ENCODE measurements around the gene RGSL1.

The RGSL1 gene

DNA sequence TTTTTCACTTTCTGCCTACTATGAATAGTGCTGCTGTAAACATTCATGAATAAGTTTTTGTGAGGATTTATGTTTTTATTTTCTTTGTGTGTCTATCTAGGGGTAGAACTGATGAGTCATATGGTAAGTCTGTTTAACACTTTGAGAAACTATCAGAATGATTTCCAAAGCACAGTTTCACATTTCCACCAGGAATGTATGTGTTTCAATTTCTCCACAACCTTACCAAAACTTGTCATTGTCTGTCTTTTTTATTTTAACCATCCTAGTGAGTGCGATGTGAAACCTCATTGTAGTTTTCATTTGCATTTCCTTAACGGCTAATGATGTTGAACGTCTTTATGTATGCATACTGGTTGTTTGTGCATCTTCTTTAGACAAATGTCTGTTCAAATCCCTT, 115.6 kb downstream of the RGSL1 start:
- Histone ChIP-seq H3K27me3 (ENCODE audit: control insufficient read depth, insufficient read depth, low read length) (no peaks in the 10 kb centered on the region), H3K36me3 (ENCODE audit: control insufficient read depth, insufficient read depth, low read length) (no peaks in the 10 kb centered on the region), H3K4me1 (ENCODE audit: control insufficient read depth, insufficient read depth, low read length) (no peaks in the 10 kb centered on the region), H3K4me3 (ENCODE audit: low read length) (no peak overlapping the region), H3K9me3 (ENCODE audit: control insufficient read depth, insufficient read depth, low read length) (no peaks in the 10 kb centered on the region), H3K27ac (ENCODE audit: low read length) (no peak overlapping the region)
- WGBS (ENCODE audit: insufficient coverage, insufficient read length): no CpG with 5 or more reads among the region's 3 CpGs
- no peak for DNase-seq (ENCODE audit: low read depth, low spot score)

DNA sequence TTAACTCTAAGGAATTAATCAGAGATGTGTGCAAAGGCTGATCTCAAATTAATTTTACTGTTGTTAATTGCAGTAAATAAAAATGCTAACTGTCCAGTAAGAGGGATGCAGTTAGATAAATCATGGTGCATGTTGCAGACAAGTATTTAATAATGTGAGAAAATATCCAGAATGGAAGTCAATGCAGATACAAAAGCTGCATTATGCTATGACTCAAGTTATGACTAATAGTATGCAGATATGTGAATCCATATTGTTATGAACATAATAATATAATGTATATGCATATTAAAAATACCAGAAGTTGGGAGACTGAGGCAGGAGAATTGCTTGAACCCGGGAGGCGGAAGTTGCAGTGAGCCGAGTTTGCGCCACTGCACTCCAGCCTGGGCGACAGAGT, 117.7 kb downstream of the RGSL1 start:
- DNase-seq (ENCODE audit: low read depth, low spot score): no peak
- Histone ChIP-seq H3K27me3 (ENCODE audit: control insufficient read depth, insufficient read depth, low read length) (no peaks in the 10 kb centered on the region), H3K36me3 (ENCODE audit: control insufficient read depth, insufficient read depth, low read length) (no peaks in the 10 kb centered on the region), H3K27ac (ENCODE audit: low read length) (no peak overlapping the region), H3K4me3 (ENCODE audit: low read length) (no peak overlapping the region), H3K4me1 (ENCODE audit: control insufficient read depth, insufficient read depth, low read length) (no peaks in the 10 kb centered on the region), H3K9me3 (ENCODE audit: control insufficient read depth, insufficient read depth, low read length) (no peaks in the 10 kb centered on the region)
- whole genome bisulfite sequencing (ENCODE audit: insufficient coverage, insufficient read length): no CpG with 5 or more reads among the region's 5 CpGs

DNA sequence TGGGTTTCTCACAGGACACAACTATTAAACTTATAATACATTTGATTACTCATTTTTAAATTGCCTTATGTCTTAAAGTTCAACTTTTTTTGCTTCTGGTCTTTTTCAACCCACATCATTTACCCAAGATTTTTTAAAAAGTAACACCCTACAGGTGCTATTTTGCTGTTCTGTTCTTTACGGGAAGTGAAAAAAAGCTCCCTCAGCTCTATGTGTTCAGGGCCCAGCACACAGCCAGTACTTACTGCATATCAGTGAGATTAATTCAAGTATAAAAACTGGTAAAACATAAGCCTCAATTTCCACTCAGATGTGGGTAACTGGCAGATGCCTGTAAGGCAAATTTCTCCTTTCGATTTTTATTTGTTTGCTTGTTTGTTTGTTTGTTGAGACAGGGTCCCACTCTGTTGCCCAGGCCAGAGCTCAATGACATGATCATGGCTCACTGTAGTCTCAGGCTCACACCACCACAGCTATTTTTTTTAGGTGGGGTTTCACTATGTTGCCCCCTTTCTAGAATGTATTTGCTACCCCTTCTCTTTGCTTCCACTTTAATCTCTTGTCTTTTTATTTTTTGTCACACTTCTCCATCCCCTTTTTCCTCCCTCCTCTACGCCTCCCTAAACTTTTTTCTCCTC, 118.8 kb downstream of the RGSL1 start:
- no peaks in the 10 kb centered on the region for H3K4me1 ChIP-seq (ENCODE audit: control insufficient read depth, insufficient read depth, low read length)
- H3K36me3 ChIP-seq (ENCODE audit: control insufficient read depth, insufficient read depth, low read length): no peaks in the 10 kb centered on the region
- H3K4me3 ChIP-seq (ENCODE audit: low read length): no peak overlapping the region
- H3K9me3 ChIP-seq (ENCODE audit: control insufficient read depth, insufficient read depth, low read length): no peaks in the 10 kb centered on the region
- no peaks in the 10 kb centered on the region for H3K27me3 ChIP-seq (ENCODE audit: control insufficient read depth, insufficient read depth, low read length)
- DNase-seq (ENCODE audit: low read depth, low spot score): no peak
- 67% methylated on average over 1 of the region's 3 CpGs for WGBS (ENCODE audit: insufficient coverage, insufficient read length)
- H3K27ac ChIP-seq (ENCODE audit: low read length): no peak overlapping the region

- H3K4me1 ChIP-seq (ENCODE audit: control insufficient read depth, insufficient read depth, low read length): no peaks in the 10 kb centered on the region
These were observed 120.1 kb downstream of the RGSL1 start for GRCh38 chr1:182569939-182570610.

DNA sequence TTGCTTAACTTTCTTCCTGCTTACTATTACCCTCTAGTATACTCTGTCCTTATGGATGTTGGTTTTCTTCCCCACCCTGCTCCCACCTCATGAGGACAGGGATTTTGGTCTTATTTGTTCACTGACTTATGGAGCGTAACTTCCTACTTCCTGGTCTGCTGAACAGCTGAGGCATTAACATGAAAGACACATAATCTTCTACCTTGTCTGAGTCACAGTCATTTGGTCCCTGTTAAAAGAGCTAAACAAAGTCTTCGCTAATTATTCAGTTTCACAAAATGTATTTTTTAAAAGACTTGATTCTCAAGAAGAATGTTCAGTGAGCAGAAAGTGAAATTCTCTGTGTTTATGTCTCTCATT, 120.6 kb downstream of the RGSL1 start:
- Histone ChIP-seq H3K27ac (ENCODE audit: low read length) (no peak overlapping the region), H3K27me3 (ENCODE audit: control insufficient read depth, insufficient read depth, low read length) (no peaks in the 10 kb centered on the region), H3K36me3 (ENCODE audit: control insufficient read depth, insufficient read depth, low read length) (no peaks in the 10 kb centered on the region), H3K9me3 (ENCODE audit: control insufficient read depth, insufficient read depth, low read length) (no peaks in the 10 kb centered on the region), H3K4me3 (ENCODE audit: low read length) (no peak overlapping the region), H3K4me1 (ENCODE audit: control insufficient read depth, insufficient read depth, low read length) (no peaks in the 10 kb centered on the region)
- no peak for DNase-seq (ENCODE audit: low read depth, low spot score)
- no CpG with 5 or more reads among the region's 2 CpGs for WGBS (ENCODE audit: insufficient coverage, insufficient read length)

More at GRCh38 chr1:182569939-182570610, 120.1 kb downstream of the RGSL1 start:
- H3K36me3 ChIP-seq (ENCODE audit: control insufficient read depth, insufficient read depth, low read length): no peaks in the 10 kb centered on the region
- 100% methylated on average over 1 of the region's 6 CpGs for WGBS (ENCODE audit: insufficient coverage, insufficient read length)
- H3K27ac ChIP-seq (ENCODE audit: low read length): no peak overlapping the region
- no peaks in the 10 kb centered on the region for H3K9me3 ChIP-seq (ENCODE audit: control insufficient read depth, insufficient read depth, low read length)
- no peak overlapping the region for H3K4me3 ChIP-seq (ENCODE audit: low read length)
- DNase-seq (ENCODE audit: low read depth, low spot score): no peak
- H3K27me3 ChIP-seq (ENCODE audit: control insufficient read depth, insufficient read depth, low read length): no peaks in the 10 kb centered on the region

- no CpG with 5 or more reads among the region's 4 CpGs for WGBS (ENCODE audit: insufficient coverage, insufficient read length)
- H3K36me3 ChIP-seq (ENCODE audit: control insufficient read depth, insufficient read depth, low read length): no peaks in the 10 kb centered on the region
- no peak for DNase-seq (ENCODE audit: low read depth, low spot score)
These were observed 124.2 kb downstream of the RGSL1 start for GRCh38 chr1:182574156-182574555.

GRCh38 chr1:182575540-182576149, 125.7 kb downstream of the RGSL1 start:
- H3K9me3 ChIP-seq (ENCODE audit: control insufficient read depth, insufficient read depth, low read length): no peaks in the 10 kb centered on the region
- no CpG with 5 or more reads among the region's 3 CpGs for WGBS (ENCODE audit: insufficient coverage, insufficient read length)
- H3K36me3 ChIP-seq (ENCODE audit: control insufficient read depth, insufficient read depth, low read length): no peaks in the 10 kb centered on the region
- no peaks in the 10 kb centered on the region for H3K4me1 ChIP-seq (ENCODE audit: control insufficient read depth, insufficient read depth, low read length)
- H3K27me3 ChIP-seq (ENCODE audit: control insufficient read depth, insufficient read depth, low read length): no peaks in the 10 kb centered on the region
- H3K4me3 ChIP-seq (ENCODE audit: low read length): no peak overlapping the region
- no peak overlapping the region for H3K27ac ChIP-seq (ENCODE audit: low read length)
- DNase-seq (ENCODE audit: low read depth, low spot score): no peak

More at GRCh38 chr1:182574156-182574555, 124.2 kb downstream of the RGSL1 start:
- Histone ChIP-seq H3K4me3 (ENCODE audit: low read length) (no peak overlapping the region), H3K9me3 (ENCODE audit: control insufficient read depth, insufficient read depth, low read length) (no peaks in the 10 kb centered on the region), H3K4me1 (ENCODE audit: control insufficient read depth, insufficient read depth, low read length) (no peaks in the 10 kb centered on the region), H3K27me3 (ENCODE audit: control insufficient read depth, insufficient read depth, low read length) (no peaks in the 10 kb centered on the region), H3K27ac (ENCODE audit: low read length) (no peak overlapping the region)

DNA sequence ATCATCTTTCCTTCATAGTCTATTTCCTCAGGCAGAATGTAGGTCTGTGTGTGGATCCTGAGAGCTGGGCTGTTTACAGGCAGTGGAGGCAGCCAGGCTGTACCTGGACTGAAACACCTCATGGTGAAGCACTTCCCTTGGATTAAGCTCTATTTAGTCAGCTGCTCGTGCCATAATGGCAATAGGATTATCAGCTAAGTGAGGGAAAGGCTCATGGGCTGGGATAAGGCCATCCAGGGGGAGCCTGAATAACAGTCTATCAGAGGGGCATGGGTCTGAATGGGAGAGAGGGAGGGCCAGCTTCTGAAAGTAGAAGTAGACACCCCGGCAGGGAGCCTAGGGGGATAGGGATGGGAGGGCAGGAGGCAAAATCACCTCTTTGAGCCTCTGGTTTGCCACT, 130.8 kb downstream of the RGSL1 start:
- Histone ChIP-seq H3K4me3 (ENCODE audit: low read length) (no peak overlapping the region), H3K27me3 (ENCODE audit: control insufficient read depth, insufficient read depth, low read length) (no peaks in the 10 kb centered on the region), H3K9me3 (ENCODE audit: control insufficient read depth, insufficient read depth, low read length) (no peaks in the 10 kb centered on the region), H3K36me3 (ENCODE audit: control insufficient read depth, insufficient read depth, low read length) (no peaks in the 10 kb centered on the region), H3K4me1 (ENCODE audit: control insufficient read depth, insufficient read depth, low read length) (no peaks in the 10 kb centered on the region), H3K27ac (ENCODE audit: low read length) (no peak overlapping the region)
- no peak for DNase-seq (ENCODE audit: low read depth, low spot score)
- no CpG with 5 or more reads among the region's 2 CpGs for WGBS (ENCODE audit: insufficient coverage, insufficient read length)

GRCh38 chr1:182584746-182585145, 134.8 kb downstream of the RGSL1 start:
- H3K4me1 ChIP-seq (ENCODE audit: control insufficient read depth, insufficient read depth, low read length): no peaks in the 10 kb centered on the region
- no peak for DNase-seq (ENCODE audit: low read depth, low spot score)
- no peak overlapping the region for H3K27ac ChIP-seq (ENCODE audit: low read length)
- H3K36me3 ChIP-seq (ENCODE audit: control insufficient read depth, insufficient read depth, low read length): no peaks in the 10 kb centered on the region
- H3K9me3 ChIP-seq (ENCODE audit: control insufficient read depth, insufficient read depth, low read length): no peaks in the 10 kb centered on the region
- no CpG with 5 or more reads among the region's 4 CpGs for WGBS (ENCODE audit: insufficient coverage, insufficient read length)
- no peak overlapping the region for H3K4me3 ChIP-seq (ENCODE audit: low read length)
- H3K27me3 ChIP-seq (ENCODE audit: control insufficient read depth, insufficient read depth, low read length): no peaks in the 10 kb centered on the region

GRCh38 chr1:182586380-182586779, 136.4 kb downstream of the RGSL1 start:
- no peak overlapping the region for H3K27ac ChIP-seq (ENCODE audit: low read length)
- H3K9me3 ChIP-seq (ENCODE audit: control insufficient read depth, insufficient read depth, low read length): no peaks in the 10 kb centered on the region
- no peak for DNase-seq (ENCODE audit: low read depth, low spot score)
- H3K4me3 ChIP-seq (ENCODE audit: low read length): no peak overlapping the region
- no peaks in the 10 kb centered on the region for H3K36me3 ChIP-seq (ENCODE audit: control insufficient read depth, insufficient read depth, low read length)
- WGBS (ENCODE audit: insufficient coverage, insufficient read length): no CpG with 5 or more reads among the region's 11 CpGs
- H3K4me1 ChIP-seq (ENCODE audit: control insufficient read depth, insufficient read depth, low read length): no peaks in the 10 kb centered on the region
- H3K27me3 ChIP-seq (ENCODE audit: control insufficient read depth, insufficient read depth, low read length): no peaks in the 10 kb centered on the region
